ENCODE results near the gene RAB11FIP4. TPM values are rescaled to one million over a fixed set of nuclear protein-coding genes. Genes with fewer than 3 reads are reported as not detected.

The RAB11FIP4 gene
- total and polyA plus RNA-seq, 3 donors from 2014 or later = 44.3 to 104 (median 90.2) TPM

DNA sequence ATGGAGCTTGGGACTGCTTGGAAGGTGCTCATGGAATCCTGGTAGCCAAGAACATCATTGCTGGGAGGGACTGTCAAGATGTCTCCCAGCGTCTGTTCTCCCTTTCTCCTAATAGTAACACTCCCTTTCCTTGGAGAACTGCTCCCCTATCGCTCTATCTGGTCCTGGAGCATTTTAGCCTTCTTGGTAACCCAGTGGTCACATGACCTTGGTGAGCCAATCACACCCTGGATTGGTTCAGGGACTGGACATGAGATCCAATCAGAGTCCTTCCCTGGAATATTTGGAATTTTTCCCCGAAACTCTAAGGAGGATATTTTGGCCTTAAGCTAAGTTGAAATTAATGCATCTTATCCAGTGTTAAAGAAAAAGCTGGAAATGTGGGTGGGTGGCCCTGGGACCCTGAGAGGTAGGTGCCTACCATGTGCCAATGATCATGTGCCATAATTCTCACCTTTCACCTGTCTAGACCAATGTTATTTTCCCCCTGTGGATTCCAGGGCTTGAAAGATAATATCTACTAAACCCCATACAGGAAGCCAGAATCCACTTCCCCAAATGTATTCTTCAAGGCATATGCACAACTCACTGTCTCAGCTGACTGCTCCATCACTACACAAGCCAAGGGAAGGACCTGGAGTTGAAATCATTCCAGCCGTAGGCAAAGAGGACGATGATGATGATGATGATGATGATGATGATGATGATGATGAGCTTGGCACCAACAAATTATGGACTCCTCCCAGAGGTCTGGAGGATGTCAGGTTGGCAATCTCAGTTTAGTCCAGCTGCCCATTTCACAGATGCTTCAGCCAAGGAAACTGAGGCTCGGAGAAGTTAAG lies 193.2 kb downstream of the RAB11FIP4 start:
- Histone ChIP-seq H3K4me1 (peaks cover 17% of the 10 kb centered on the region), H3K27me3 (no peaks in the 10 kb centered on the region), H3K36me3 (ENCODE audit: low read depth, missing control alignments) (no peaks in the 10 kb centered on the region), H3K9me3 (no peaks in the 10 kb centered on the region), H3K4me3 (no peak overlapping the region), H3K27ac (no peak overlapping the region)
- peak; percentile 23 for DNase-seq
- 84 to 91% methylated on average over 6 of the region's 6 CpGs for WGBS, 2 donors
- TF ChIP-seq, protein P1, sequence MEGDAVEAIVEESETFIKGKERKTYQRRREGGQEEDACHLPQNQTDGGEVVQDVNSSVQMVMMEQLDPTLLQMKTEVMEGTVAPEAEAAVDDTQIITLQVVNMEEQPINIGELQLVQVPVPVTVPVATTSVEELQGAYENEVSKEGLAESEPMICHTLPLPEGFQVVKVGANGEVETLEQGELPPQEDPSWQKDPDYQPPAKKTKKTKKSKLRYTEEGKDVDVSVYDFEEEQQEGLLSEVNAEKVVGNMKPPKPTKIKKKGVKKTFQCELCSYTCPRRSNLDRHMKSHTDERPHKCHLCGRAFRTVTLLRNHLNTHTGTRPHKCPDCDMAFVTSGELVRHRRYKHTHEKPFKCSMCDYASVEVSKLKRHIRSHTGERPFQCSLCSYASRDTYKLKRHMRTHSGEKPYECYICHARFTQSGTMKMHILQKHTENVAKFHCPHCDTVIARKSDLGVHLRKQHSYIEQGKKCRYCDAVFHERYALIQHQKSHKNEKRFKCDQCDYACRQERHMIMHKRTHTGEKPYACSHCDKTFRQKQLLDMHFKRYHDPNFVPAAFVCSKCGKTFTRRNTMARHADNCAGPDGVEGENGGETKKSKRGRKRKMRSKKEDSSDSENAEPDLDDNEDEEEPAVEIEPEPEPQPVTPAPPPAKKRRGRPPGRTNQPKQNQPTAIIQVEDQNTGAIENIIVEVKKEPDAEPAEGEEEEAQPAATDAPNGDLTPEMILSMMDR (IDR thresholded peaks at IDR 0.05) = no peak
- TF ChIP-seq POLR2A (IDR thresholded peaks at IDR 0.05) = no peak
- intact Hi-C loops (cut with DNase I; ENCODE audit: low total_unique reads) = no loop called here

DNA sequence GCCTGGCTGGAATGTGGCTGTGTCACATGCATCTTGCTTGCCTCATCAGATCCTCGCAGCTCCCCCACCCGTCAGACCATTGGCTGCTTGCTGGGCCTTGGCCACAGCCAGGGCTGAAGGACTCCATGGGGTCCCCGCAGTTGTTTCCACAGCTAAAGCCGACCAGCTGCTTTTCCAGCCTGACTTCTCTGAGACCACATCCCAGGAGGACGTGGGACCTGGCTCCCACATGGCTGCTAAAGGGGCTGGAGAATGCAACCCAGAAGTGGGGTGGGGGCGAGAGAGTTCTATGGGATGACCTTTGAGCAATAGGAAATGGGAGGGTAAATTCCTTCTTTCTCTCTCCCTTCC lies 193.8 kb downstream of the RAB11FIP4 start:
- no peak for TF ChIP-seq POLR2A (IDR thresholded peaks at IDR 0.05)
- TF ChIP-seq, protein P1 (IDR thresholded peaks at IDR 0.05) = no peak
- intact Hi-C loops (cut with DNase I; ENCODE audit: low total_unique reads) = no loop called here
- WGBS, 2 donors = 87 to 95% methylated on average over 5 to 6 of the region's 6 CpGs
- Histone ChIP-seq H3K4me3 (no peak overlapping the region), H3K27ac (no peak overlapping the region), H3K9me3 (no peaks in the 10 kb centered on the region), H3K27me3 (no peaks in the 10 kb centered on the region), H3K36me3 (ENCODE audit: low read depth, missing control alignments) (no peaks in the 10 kb centered on the region), H3K4me1 (peaks cover 16% of the 10 kb centered on the region)
- no peak for DNase-seq

DNA sequence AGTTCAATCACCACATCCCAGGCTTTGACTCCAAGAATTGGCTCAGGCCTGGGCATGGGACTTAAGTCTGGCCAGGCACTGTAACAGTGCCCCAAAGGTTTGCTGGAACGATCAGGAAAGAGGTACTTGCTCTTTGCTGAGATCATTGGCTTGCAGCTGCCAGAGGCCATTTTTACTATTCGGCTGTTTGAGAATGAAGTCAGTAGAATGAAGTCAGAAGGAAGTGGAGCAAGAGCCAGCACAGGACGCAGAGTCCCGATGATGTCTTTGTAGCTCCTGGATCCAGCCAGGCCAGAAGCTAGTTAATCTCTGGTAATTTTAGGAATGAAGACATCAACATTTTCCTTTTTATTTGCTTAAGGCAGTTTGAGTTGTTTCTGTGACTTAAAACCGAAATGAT lies 195.5 kb downstream of the RAB11FIP4 start:
- no peaks in the 10 kb centered on the region for H3K36me3 ChIP-seq (ENCODE audit: low read depth, missing control alignments)
- TF ChIP-seq POLR2A (IDR thresholded peaks at IDR 0.05) = no peak
- TF ChIP-seq, protein P1 (IDR thresholded peaks at IDR 0.05) = no peak
- H3K27me3 ChIP-seq = no peaks in the 10 kb centered on the region
- 51 to 80% methylated on average over 5 of the region's 5 CpGs for WGBS, 2 donors
- H3K9me3 ChIP-seq = no peaks in the 10 kb centered on the region
- H3K4me1 ChIP-seq = no peaks in the 10 kb centered on the region
- intact Hi-C loops (cut with DNase I; ENCODE audit: low total_unique reads) = no loop called here
- H3K27ac ChIP-seq = no peak overlapping the region
- no peak overlapping the region for H3K4me3 ChIP-seq
- no peak for DNase-seq

DNA sequence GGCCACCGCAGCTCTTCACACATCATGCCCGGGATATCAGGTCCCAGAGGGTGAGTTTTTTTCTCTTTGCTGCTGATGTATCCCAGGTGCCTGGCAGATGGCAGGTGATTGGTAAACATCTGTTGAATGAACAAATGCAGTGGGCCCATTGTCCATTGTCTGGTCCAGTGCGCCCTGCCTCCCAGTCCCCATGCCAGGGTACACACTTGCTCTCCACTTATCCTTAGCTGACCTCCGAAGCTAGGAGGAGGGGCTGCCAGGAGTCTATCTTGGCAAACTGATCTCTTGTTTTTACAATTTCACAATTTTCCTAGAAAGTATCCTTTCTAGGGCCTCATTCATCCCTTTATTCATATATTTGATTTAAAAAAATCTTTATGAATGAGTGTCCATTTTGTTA lies 196.0 kb downstream of the RAB11FIP4 start:
- H3K4me3 ChIP-seq = no peak overlapping the region
- WGBS, 2 donors = 89 to 90% methylated on average over 4 of the region's 4 CpGs
- intact Hi-C loops (cut with DNase I; ENCODE audit: low total_unique reads) = no loop called here
- no peak overlapping the region for H3K27ac ChIP-seq
- H3K27me3 ChIP-seq = no peaks in the 10 kb centered on the region
- no peaks in the 10 kb centered on the region for H3K9me3 ChIP-seq
- no peaks in the 10 kb centered on the region for H3K36me3 ChIP-seq (ENCODE audit: low read depth, missing control alignments)
- DNase-seq = no peak
- no peaks in the 10 kb centered on the region for H3K4me1 ChIP-seq
- no peak for TF ChIP-seq POLR2A (IDR thresholded peaks at IDR 0.05)
- TF ChIP-seq, protein P1 (IDR thresholded peaks at IDR 0.05) = no peak

MicroRNAs encoded within 50 kb of the gene (microRNA counts, 767-probe panel; counts per million panel counts)
- microRNA hsa-miR-193a-3p (0 to 152 counts per million in 2 donors), microRNA hsa-miR-193a-5p (0 to 152 counts per million in 2 donors)

Small RNA genes lying within 50 kb of the gene (microRNA-seq; reads per million reads assigned to microRNA genes)
- 318 to 333 reads per million in 2 donors for gene MIR193A (ENCODE audit: borderline number of aligned reads in 2 of 2, borderline replicate concordance in 1 of 2)
- gene MIR365B (ENCODE audit: borderline number of aligned reads in 2 of 2, borderline replicate concordance in 1 of 2) = 1.4 reads per million in 2 donors
- 0.69 to 0.70 reads per million in 2 donors for gene MIR4725 (ENCODE audit: borderline number of aligned reads in 2 of 2, borderline replicate concordance in 1 of 2)

Small RNA genes lying within 50 kb of the gene (small RNA-seq; reads per million reads assigned to genes)
- 0.19 to 0.73 reads per million in 2 donors for gene MIR193A
- gene MIR4725 = 0 reads per million in 2 donors
- 0 reads per million in 2 donors for gene RN7SL45P
- 0 reads per million in 2 donors for gene RN7SL79P
- 0 to 0.19 reads per million in 2 donors for gene RNU6ATAC7P

Other genes with a start within 250 kb of the RAB11FIP4 start
- not detected for gene OMG, start 94.4 kb upstream of the RAB11FIP4 start, total RNA-seq
- 0.95 TPM for gene OMG, start 94.4 kb upstream of the RAB11FIP4 start, polyA plus RNA-seq (ENCODE audit: insufficient read depth, low read depth, low replicate concordance)
- gene EVI2B, start 77.6 kb upstream of the RAB11FIP4 start, total RNA-seq = 1 to 10 TPM; 1.4 to 3.4 TPM
- 6.0 TPM for gene EVI2B, start 77.6 kb upstream of the RAB11FIP4 start, polyA plus RNA-seq (ENCODE audit: insufficient read depth, low read depth, low replicate concordance)
- gene EVI2A, start 70.1 kb upstream of the RAB11FIP4 start, total RNA-seq = 1 to 10 TPM in 1 of 2 donors, under 1 TPM in 1; 0.16 to 2.2 TPM
- 2.8 TPM for gene EVI2A, start 70.1 kb upstream of the RAB11FIP4 start, polyA plus RNA-seq (ENCODE audit: insufficient read depth, low read depth, low replicate concordance)